K562 (cell line): Measurements from ENCODE around the gene BECN2. TPM values are rescaled to one million over a fixed set of nuclear protein-coding genes. Genes with fewer than 3 reads are reported as not detected.

ENCODE experiments used
- ATAC-seq: fragments of 200-7000 bp; cut with Tn5 transposase; 3 replicates; pipeline ENCODE4 v1.9.1; 2020; ENCODE audit warnings: moderate library complexity
- BruUV-seq: library from RNA; stranded (reverse); fragments of 400-500 nt; replicated peaks from 2 replicates; lab custom pipeline; 2021; lab: Mats Ljungman, UMichigan
- CTCF ChIA-PET: fragments of 300-600 bp; formaldehyde crosslinking; extraction: SDS; loops from one replicate; lab custom pipeline; 2021; ENCODE audit warnings: low intra/inter-chr PET ratio; lab: Yijun Ruan, JAX
- POLR2A ChIA-PET: fragments of 300-600, 350-650 bp; sonication (Branson Sonifier 250); formaldehyde crosslinking; extraction: SDS; loops from one replicate; lab custom pipeline; 2021; ENCODE audit warnings: antibody characterized with exemption, inconsistent platforms; lab: Yijun Ruan, JAX
- DNase-seq, 4 experiments: peaks; one replicate each; pipeline versions ENCODE4 v3.0.0 to v3.0.0-alpha.2; 2011 to 2018; ENCODE audit warnings: low spot score in 3 of 4, mixed read lengths in 3 of 4; ENCODE audit errors: extremely low read depth in 1 of 4
- FAIRE-seq: peaks from 2 replicates; lab custom pipeline; 2011; peaks lifted over from hg19 to GRCh38; lab: Jason Lieb, UNC
- H2AFZ ChIP-seq: 2 replicates; pipeline ENCODE4 v1.6.0; 2011; ENCODE audit warnings: low read depth, low read length, control low read depth, inconsistent platforms
- H3K27ac ChIP-seq: fragments of 200-600 bp; 3 replicates; pipeline ENCODE4 v1.8.0; 2011; ENCODE audit warnings: low read depth, mild to moderate bottlenecking, control low read depth, inconsistent platforms, low read length, moderate library complexity, mixed read lengths; ENCODE audit errors: extremely low read depth
- H3K27me3 ChIP-seq, 2 experiments: fragments of 300-600 bp in 1 of 2; 2 replicates in 1 of 2; 3 replicates in 1 of 2; pipeline versions ENCODE4 v1.6.0 to v1.8.0; 2011; ENCODE audit warnings: inconsistent platforms in 2 of 2, low read length in 2 of 2, mild to moderate bottlenecking in 1 of 2, mixed read lengths in 1 of 2, moderate library complexity in 1 of 2; ENCODE audit not compliant: control insufficient read depth in 2 of 2, insufficient read depth in 2 of 2
- H3K36me3 ChIP-seq: fragments of 300-600 bp; 3 replicates; pipeline ENCODE4 v1.8.0; 2011; ENCODE audit warnings: mild to moderate bottlenecking, low read length, inconsistent platforms; ENCODE audit not compliant: control insufficient read depth, insufficient read depth
- H3K4me1 ChIP-seq, 2 experiments: fragments of 200-600 bp in 1 of 2; replicated peaks in 1 of 2; 2 replicates in 1 of 2; 3 replicates in 1 of 2; pipeline versions ENCODE4 v1.5.1 to v1.8.0; 2011; ENCODE audit warnings: inconsistent platforms in 2 of 2, low read length in 2 of 2, mild to moderate bottlenecking in 1 of 2, mixed read lengths in 1 of 2, moderate library complexity in 1 of 2; ENCODE audit not compliant: control insufficient read depth in 2 of 2, insufficient read depth in 2 of 2
- H3K4me2 ChIP-seq: 2 replicates; pipeline ENCODE4 v1.6.1; 2011; ENCODE audit warnings: low read length, control low read depth, inconsistent platforms, mixed read lengths; ENCODE audit not compliant: insufficient read depth
- H3K4me3 ChIP-seq: fragments of 200-600 bp; sonication (generic), shearing (Covaris generic); 2 replicates; pipeline ENCODE4 v1.5.1; 2016; ENCODE audit warnings: control low read depth, inconsistent platforms
- H3K79me2 ChIP-seq: fragments of 200-600 bp; 3 replicates; pipeline ENCODE4 v1.8.0; 2011; ENCODE audit warnings: low read length, inconsistent platforms; ENCODE audit not compliant: control insufficient read depth, insufficient read depth
- H3K9ac ChIP-seq, 2 experiments: 2 replicates each; pipeline versions ENCODE4 v1.6.0 to v1.6.1; 2011; ENCODE audit warnings: low read depth in 2 of 2, low read length in 2 of 2, control low read depth in 1 of 2, inconsistent platforms in 1 of 2, mild to moderate bottlenecking in 1 of 2, mixed read lengths in 1 of 2; ENCODE audit not compliant: insufficient read depth in 1 of 2
- H3K9me1 ChIP-seq: one replicate; pipeline ENCODE4 v1.6.0; 2011; ENCODE audit warnings: inconsistent platforms, mild to moderate bottlenecking, low read length, moderate library complexity; ENCODE audit not compliant: control insufficient read depth, insufficient read depth
- H3K9me3 ChIP-seq: replicated peaks from 2 replicates; pipeline ENCODE4 v1.5.1; 2011; ENCODE audit warnings: low read depth, low read length, inconsistent platforms; ENCODE audit not compliant: control insufficient read depth, insufficient read depth
- H4K20me1 ChIP-seq: replicated peaks from 2 replicates; pipeline ENCODE4 v1.6.1; 2011; ENCODE audit warnings: low read length, inconsistent platforms, mixed read lengths; ENCODE audit not compliant: control insufficient read depth, insufficient read depth
- CBX8 ChIP-seq: fragments of 200-600 bp; sonication (generic); IDR thresholded peaks from 2 replicates; pipeline ENCODE4 v1.6.1; 2012; ENCODE audit warnings: borderline replicate concordance, mixed run types, low read depth, mild to moderate bottlenecking, moderate library complexity, mixed read lengths, low read length, control low read depth, inconsistent platforms; ENCODE audit not compliant: poor library complexity, severe bottlenecking; ENCODE audit errors: extremely low read depth
- ETV6 ChIP-seq, 3 experiments: fragments of 150-350 bp in 1 of 3; sonication (generic) in 1 of 3; formaldehyde crosslinking in 1 of 3; IDR thresholded peaks; 2 replicates each; pipeline versions ENCODE4 v1.6.1 to v1.8.0; 2014 to 2022; ENCODE audit warnings: borderline replicate concordance in 2 of 3, low read depth in 2 of 3, antibody characterized with exemption in 1 of 3, low read length in 1 of 3, mild to moderate bottlenecking in 1 of 3, missing genetic modification reagents in 1 of 3
- FOXM1 ChIP-seq, 2 experiments: fragments of 450-650 bp in 1 of 2; sonication (generic) in 1 of 2; formaldehyde crosslinking in 1 of 2; IDR thresholded peaks; 2 replicates each; pipeline versions ENCODE4 v1.6.1 to v1.9.0; 2017 to 2022; ENCODE audit warnings: low read depth in 2 of 2, mild to moderate bottlenecking in 2 of 2, missing genetic modification reagents in 1 of 2, moderate library complexity in 1 of 2
- NFE2 ChIP-seq: IDR thresholded peaks from 2 replicates; pipeline ENCODE4 v1.6.1; 2014; ENCODE audit warnings: antibody characterized with exemption, low read depth
- NUFIP1 ChIP-seq: fragments of 450-650 bp; IDR thresholded peaks from 2 replicates; pipeline ENCODE4 v1.6.1; 2018; ENCODE audit not compliant: partially characterized antibody
- PTTG1 ChIP-seq: fragments of 450-650 bp; IDR thresholded peaks from 2 replicates; pipeline ENCODE4 v1.6.1; 2016; ENCODE audit warnings: low read depth, mild to moderate bottlenecking, missing genetic modification characterization, missing compliant biosample characterization
- TAL1 ChIP-seq: fragments of 450-650 bp; IDR thresholded peaks from 2 replicates; pipeline ENCODE4 v1.6.1; 2016; ENCODE audit warnings: mild to moderate bottlenecking
- TRIM24 ChIP-seq, 2 experiments: fragments of 450-650 bp; IDR thresholded peaks; 2 replicates each; pipeline ENCODE4 v1.6.1; 2016
- WGBS: fragments of 100-300 bp; shearing (Covaris generic); methylation state at CpG from one replicate; pipeline ENCODE4 v1.1.6; 2016; ENCODE audit warnings: low coverage, mixed read lengths; ENCODE audit not compliant: insufficient coverage; ENCODE audit errors: missing lambda C conversion rate; 5-methylcytosine and 5-hydroxymethylcytosine counted together
- in situ Hi-C: fragments of 300-500 bp; cut with MboI; formaldehyde crosslinking; loops from 4 replicates; pipeline ENCODE4 v1.15.0; 2018; ENCODE audit warnings: inconsistent platforms, mixed read lengths
- intact Hi-C: fragments of 100-400 bp; cut with micrococcal nuclease; formaldehyde crosslinking; loops from 2 replicates; pipeline ENCODE4 v1.14.2; 2022
- polyA plus RNA-seq, 8 experiments: library from polyadenylated mRNA; depleted of rRNA in 4 of 8; stranded (reverse) in 5 of 8; unstranded in 3 of 8; fragments of >200 nt; fragmentation: Nextera tagmentation in 2 of 8; fragmentation: Illumina TruSeq in 1 of 8; extraction: Ambion mirVana in 2 of 8; extraction: Trizol in 1 of 8; gene quantifications; 2 replicates each; pipeline versions ENCODE4 v1.2.1 to v1.2.3, GENCODE V29; 2011 to 2014; ENCODE audit warnings: inconsistent platforms in 1 of 8, missing spikeins in 1 of 8
- total RNA-seq, 7 experiments: library from RNA; depleted of rRNA in 6 of 7; stranded (reverse); fragments of >200 nt in 6 of 7; fragmentation: Illumina TruSeq in 2 of 7; extraction: Trizol in 2 of 7; gene quantifications; 2 replicates each; pipeline versions ENCODE4 v1.2.1 to v1.2.3, GENCODE V29; 2011 to 2021; ENCODE audit warnings: low replicate concordance in 1 of 7

The BECN2 gene
- total and polyA plus RNA-seq, 9 of the 15 experiments (the other 6 are each of a cell fraction or from before 2014, with no cell fraction given): not detected

DNA sequence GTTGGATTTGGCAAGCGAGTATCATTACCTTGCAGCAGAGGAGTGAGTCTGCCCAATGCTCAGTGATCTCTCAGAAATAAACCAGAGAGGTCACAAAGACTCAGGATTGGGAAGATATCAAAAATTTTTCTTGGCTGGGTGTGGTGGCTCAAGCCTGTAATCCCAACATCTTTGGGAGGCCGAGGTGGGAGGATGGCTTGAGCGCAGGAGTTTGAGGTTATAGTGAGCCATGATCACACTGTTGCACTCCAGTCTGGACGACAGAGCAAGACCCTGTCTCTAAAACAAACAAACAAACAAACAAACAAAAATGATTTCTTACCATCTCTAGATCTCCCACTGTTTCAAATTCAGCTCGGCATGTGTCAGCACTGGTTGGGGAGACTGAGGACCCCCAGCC lies 13.3 kb upstream of the BECN2 start:
- H3K27ac ChIP-seq: no peak overlapping the region
- H3K9ac ChIP-seq: peak overlapping the region in 1 of 2 experiments; percentile 49; a peak in 2 of 4 replicates
- H2AFZ ChIP-seq: peak overlapping the region; percentile 91
- ATAC-seq (peak; percentile 51), DNase-seq (peak in 1 of 4 experiments; percentile 14), FAIRE-seq (no peak)
- peaks cover 3 to 12% of the 10 kb centered on the region in 2 experiments; a peak in 4 of 5 replicates for H3K27me3 ChIP-seq
- H3K4me3 ChIP-seq: peak overlapping the region; percentile 40
- CTCF ChIA-PET: interaction anchor here (0.6 kb wide), 1 partner anchor 109 kb away, joined by 3 read pairs; no protein-coding TSS in a partner anchor
- intact Hi-C loops (no loop called here), in situ Hi-C loops (no loop called here)
- H4K20me1 ChIP-seq: no peaks in the 10 kb centered on the region
- POLR2A ChIA-PET: no interaction called here
- no TSS peak for BruUV-seq
- TF ChIP-seq FOXM1 (IDR thresholded peaks at IDR 0.05; ENCODE audit: low read depth) (no peak), FOXM1 (CRISPR knock-in tag; IDR thresholded peaks at IDR 0.05; ENCODE audit: low read depth) (no peak), NFE2 (no peak), NUFIP1 (peak; percentile 29), CBX8 (no peak), ETV6 (IDR thresholded peaks at IDR 0.05; ENCODE audit: borderline replicate concordance in 1 of 2, low read depth in 2 of 2, low read length in 1 of 2) (no peak), ETV6 (CRISPR knock-in tag; IDR thresholded peaks at IDR 0.05; ENCODE audit: borderline replicate concordance) (no peak), TRIM24 (IDR thresholded peaks at IDR 0.05) (no peak), PTTG1 (tag) (no peak), TAL1 (no peak)
- peaks cover 0 to 2% of the 10 kb centered on the region in 2 experiments; a peak in 3 of 5 replicates for H3K4me1 ChIP-seq
- H3K36me3 ChIP-seq: no peaks in the 10 kb centered on the region
- no peaks in the 10 kb centered on the region for H3K9me1 ChIP-seq
- no peaks in the 10 kb centered on the region for H3K79me2 ChIP-seq
- WGBS: 14% methylated on average over 5 of the region's 5 CpGs
- peak overlapping the region; percentile 83 for H3K4me2 ChIP-seq
- no peaks in the 10 kb centered on the region for H3K9me3 ChIP-seq
